ENCODE data around the gene MYOCOS. TPM values are rescaled to one million over a fixed set of nuclear protein-coding genes. Genes with fewer than 3 reads are reported as not detected.
A peak's percentile ranks its signal among the peaks of the same experiment; 100 is the strongest.

Gene MYOCOS
- total RNA-seq: not detected

DNA sequence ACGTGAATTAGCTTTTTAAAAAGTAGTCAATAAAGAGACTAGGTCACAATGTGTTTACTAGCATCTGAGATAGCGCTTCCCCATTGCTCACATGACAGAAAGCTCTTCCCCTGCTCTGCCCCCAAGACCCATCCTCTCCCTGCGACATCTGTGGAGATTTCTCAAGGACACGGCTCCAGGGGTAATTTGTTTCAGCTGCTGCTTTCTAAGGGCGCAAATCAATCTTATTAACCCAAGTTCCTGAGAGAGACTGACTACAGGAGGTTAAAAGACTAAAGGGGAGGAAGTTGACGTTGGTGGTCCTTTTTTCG, at the start of gene MYOCOS:
Gene MYOCOS (plus strand): TSS at position 92 of the 311 bp plus-strand sequence. CDS start 1,641 bp downstream, outside the sequence.
- H3K9me3 ChIP-seq: no peaks in the 10 kb centered on the region
- H3K27me3 ChIP-seq: no peaks in the 10 kb centered on the region
- DNase-seq (ENCODE audit: low spot score in 2 of 2): no peak
- intact Hi-C loops (cut with DNase I): no loop called here
- no peaks in the 10 kb centered on the region for H3K36me3 ChIP-seq
- no peak for TF ChIP-seq CTCF (IDR thresholded peaks at IDR 0.05)
- H3K4me1 ChIP-seq: no peaks in the 10 kb centered on the region
- no peak within 1 kb of the TSS for H3K4me3 ChIP-seq
- no peak within 1 kb of the TSS for H3K27ac ChIP-seq

DNA sequence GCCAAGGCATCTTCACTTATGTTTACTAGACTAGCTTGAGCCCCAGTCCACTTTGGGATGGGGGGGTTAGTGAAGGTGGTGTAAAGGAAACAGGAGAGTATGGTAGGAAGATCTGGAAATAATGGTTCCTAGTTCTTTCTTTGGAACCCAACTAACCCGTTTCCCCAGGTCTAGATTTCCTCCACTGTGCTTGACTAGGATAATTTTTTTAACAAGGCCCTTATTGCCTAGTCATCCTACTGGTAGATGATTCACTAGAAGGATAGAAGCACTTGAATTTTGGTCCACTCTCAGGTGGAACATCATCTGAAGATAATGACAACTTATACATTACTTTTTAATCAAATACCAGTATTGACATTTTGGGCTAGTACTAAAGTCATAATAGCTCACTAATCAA, 45.9 kb upstream of the MYOCOS start:
- no peak for DNase-seq (ENCODE audit: low spot score in 2 of 2)
- no peaks in the 10 kb centered on the region for H3K4me1 ChIP-seq
- peaks cover 49 to 77% of the 10 kb centered on the region in 2 donors for H3K36me3 ChIP-seq
- H3K4me3 ChIP-seq: no peak overlapping the region
- intact Hi-C loops (cut with DNase I): loop anchor here (10.0 kb wide), 1 partner anchor 139 kb away; no protein-coding TSS in a partner anchor
- H3K27me3 ChIP-seq: no peaks in the 10 kb centered on the region
- no peak for TF ChIP-seq CTCF (IDR thresholded peaks at IDR 0.05)
- peak overlapping the region in 1 of 2 donors; percentile 13 for H3K27ac ChIP-seq
- H3K9me3 ChIP-seq: no peaks in the 10 kb centered on the region

- no peaks in the 10 kb centered on the region for H3K4me1 ChIP-seq
- H3K36me3 ChIP-seq: peaks cover 70 to 82% of the 10 kb centered on the region in 2 donors
- no peak overlapping the region for H3K4me3 ChIP-seq
- no peaks in the 10 kb centered on the region for H3K27me3 ChIP-seq
- no peak for DNase-seq (ENCODE audit: low spot score in 2 of 2)
- intact Hi-C loops (cut with DNase I): no loop called here
- TF ChIP-seq CTCF (IDR thresholded peaks at IDR 0.05): no peak
- H3K27ac ChIP-seq: no peak overlapping the region
- no peaks in the 10 kb centered on the region for H3K9me3 ChIP-seq
These were observed 40.8 kb upstream of the MYOCOS start for GRCh38 chr1:171581226-171581625.

DNA sequence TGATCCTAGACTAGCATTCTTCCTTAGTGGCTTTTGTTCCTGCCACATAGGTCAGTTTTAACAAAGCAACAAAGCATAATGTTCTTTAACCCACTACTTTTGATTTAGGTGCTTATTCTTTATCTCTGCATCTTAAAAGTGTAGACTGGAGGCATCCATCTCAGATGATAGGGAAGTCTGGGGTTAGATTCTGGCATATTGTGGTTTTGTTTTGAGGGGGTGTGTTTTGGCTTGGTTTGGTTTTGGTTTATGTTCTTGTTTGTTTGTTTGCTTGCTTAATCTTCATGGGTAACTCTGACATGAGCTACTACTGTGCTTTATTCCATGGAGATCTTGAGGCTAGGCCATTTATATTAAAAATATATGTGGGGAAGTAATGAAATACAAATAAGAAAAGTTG, 40.3 kb upstream of the MYOCOS start:
- intact Hi-C loops (cut with DNase I): no loop called here
- Histone ChIP-seq H3K36me3 (peaks cover 73 to 81% of the 10 kb centered on the region in 2 donors), H3K4me1 (no peaks in the 10 kb centered on the region), H3K4me3 (no peak overlapping the region), H3K27me3 (no peaks in the 10 kb centered on the region), H3K9me3 (no peaks in the 10 kb centered on the region), H3K27ac (no peak overlapping the region)
- no peak for TF ChIP-seq CTCF (IDR thresholded peaks at IDR 0.05)
- no peak for DNase-seq (ENCODE audit: low spot score in 2 of 2)

- H3K27me3 ChIP-seq: no peaks in the 10 kb centered on the region
- H3K27ac ChIP-seq: no peak overlapping the region
- no peaks in the 10 kb centered on the region for H3K4me1 ChIP-seq
- no peak for DNase-seq (ENCODE audit: low spot score in 2 of 2)
- intact Hi-C loops (cut with DNase I): no loop called here
- H3K36me3 ChIP-seq: peaks cover 74 to 81% of the 10 kb centered on the region in 2 donors
- H3K9me3 ChIP-seq: no peaks in the 10 kb centered on the region
- no peak overlapping the region for H3K4me3 ChIP-seq
- no peak for TF ChIP-seq CTCF (IDR thresholded peaks at IDR 0.05)
These were observed 39.5 kb upstream of the MYOCOS start for GRCh38 chr1:171582589-171582988.

- H3K4me1 ChIP-seq: no peaks in the 10 kb centered on the region
- peaks cover 74 to 81% of the 10 kb centered on the region in 2 donors for H3K36me3 ChIP-seq
- no peaks in the 10 kb centered on the region for H3K9me3 ChIP-seq
- intact Hi-C loops (cut with DNase I): no loop called here
- no peak for TF ChIP-seq CTCF (IDR thresholded peaks at IDR 0.05)
- H3K4me3 ChIP-seq: no peak overlapping the region
- no peak for DNase-seq (ENCODE audit: low spot score in 2 of 2)
- H3K27me3 ChIP-seq: no peaks in the 10 kb centered on the region
- H3K27ac ChIP-seq: no peak overlapping the region
These were observed 38.3 kb upstream of the MYOCOS start for GRCh38 chr1:171583591-171584201.

Data from ascending aorta (tissue), 2 donors.